Suprapubic skin (tissue), 4 donors: ENCODE measurements around the gene TRNAU1AP. TPM values are rescaled to one million over a fixed set of nuclear protein-coding genes. Genes with fewer than 3 reads are reported as not detected.

Experiments used
- DNase-seq, 2 donors: peaks; one replicate each; pipeline ENCODE4 v3.0.0-alpha.2; 2019; ENCODE audit warnings: low spot score in 2 of 2
- H3K27ac ChIP-seq: fragments of 200-600 bp; sonication (generic); one replicate; pipeline ENCODE4 v1.5.1; 2019
- H3K27me3 ChIP-seq: fragments of 200-600 bp; sonication (generic); one replicate; pipeline ENCODE4 v1.5.1; 2019
- H3K36me3 ChIP-seq: fragments of 200-600 bp; sonication (generic); one replicate; pipeline ENCODE4 v1.5.1; 2019
- H3K4me1 ChIP-seq: fragments of 200-600 bp; sonication (generic); one replicate; pipeline ENCODE4 v1.5.1; 2019
- H3K4me3 ChIP-seq: fragments of 200-600 bp; sonication (generic); one replicate; pipeline ENCODE4 v1.5.1; 2019; ENCODE audit warnings: mild to moderate bottlenecking
- H3K9me3 ChIP-seq: fragments of 200-600 bp; sonication (generic); one replicate; pipeline ENCODE4 v1.5.1; 2019
- CTCF ChIP-seq, 2 donors: fragments of 200-600 bp in 1 of 2; fragments of 450-650 bp in 1 of 2; sonication (generic) in 1 of 2; IDR thresholded peaks; one replicate each; pipeline ENCODE4 v1.5.1; 2016 to 2019; ENCODE audit warnings: antibody characterized with exemption in 2 of 2, mild to moderate bottlenecking in 1 of 2, moderate library complexity in 1 of 2
- EP300 ChIP-seq: sonication (generic); formaldehyde crosslinking; IDR thresholded peaks from one replicate; pipeline ENCODE4 v1.6.1; 2017; ENCODE audit warnings: antibody characterized with exemption
- POLR2A ChIP-seq, 2 donors: fragments of 450-650 bp; IDR thresholded peaks; one replicate each; pipeline ENCODE4 v1.6.1; 2017; ENCODE audit warnings: antibody characterized with exemption in 2 of 2, mild to moderate bottlenecking in 2 of 2, moderate library complexity in 2 of 2
- POLR2AphosphoS5 ChIP-seq, 3 donors: sonication (generic); formaldehyde crosslinking; IDR thresholded peaks; one replicate each; pipeline ENCODE4 v1.6.1; 2017; ENCODE audit warnings: antibody characterized with exemption in 3 of 3
- WGBS: methylation state at CpG from one replicate; pipeline ENCODE4 v1.1.5; 2018; 5-methylcytosine and 5-hydroxymethylcytosine counted together
- total RNA-seq, 4 donors: library from RNA; depleted of rRNA; stranded (reverse); fragments of >200 nt; gene quantifications; one replicate each; pipeline ENCODE4 v1.1.0, GENCODE V29; 2016

The TRNAU1AP gene
- total RNA-seq, 4 donors from 2014 or later: 17.6 to 36.7 (median 21.5) TPM

GRCh38 chr1:28526886-28527285, 26.0 kb upstream of the TRNAU1AP start:
- no peaks in the 10 kb centered on the region for H3K27me3 ChIP-seq
- no peak overlapping the region for H3K4me3 ChIP-seq
- peaks cover 5% of the 10 kb centered on the region for H3K36me3 ChIP-seq
- no peaks in the 10 kb centered on the region for H3K4me1 ChIP-seq
- TF ChIP-seq CTCF (IDR thresholded peaks at IDR 0.05) (no peak), EP300 (no peak), POLR2AphosphoS5 (IDR thresholded peaks at IDR 0.05) (no peak), POLR2A (IDR thresholded peaks at IDR 0.05) (no peak)
- H3K9me3 ChIP-seq: no peaks in the 10 kb centered on the region
- no peak overlapping the region for H3K27ac ChIP-seq
- no peak for DNase-seq
- 86% methylated on average over 9 of the region's 9 CpGs for WGBS

- H3K9me3 ChIP-seq: no peaks in the 10 kb centered on the region
- H3K27ac ChIP-seq: no peak overlapping the region
- no peak overlapping the region for H3K4me3 ChIP-seq
- H3K36me3 ChIP-seq: peaks cover 27% of the 10 kb centered on the region
- 90% methylated on average over 11 of the region's 31 CpGs for WGBS
- H3K4me1 ChIP-seq: no peaks in the 10 kb centered on the region
- H3K27me3 ChIP-seq: no peaks in the 10 kb centered on the region
- no peak for DNase-seq
- no peak for TF ChIP-seq POLR2A (IDR thresholded peaks at IDR 0.05)
- no peak for TF ChIP-seq POLR2AphosphoS5 (IDR thresholded peaks at IDR 0.05)
- no peak for TF ChIP-seq EP300
- TF ChIP-seq CTCF (IDR thresholded peaks at IDR 0.05): no peak
Measured at GRCh38 chr1:28530456-28530855, 22.4 kb upstream of the TRNAU1AP start.

- TF ChIP-seq CTCF (IDR thresholded peaks at IDR 0.05) (no peak), EP300 (no peak), POLR2AphosphoS5 (IDR thresholded peaks at IDR 0.05) (no peak), POLR2A (IDR thresholded peaks at IDR 0.05) (no peak)
- WGBS: 98% methylated on average over 6 of the region's 6 CpGs
Measured at GRCh38 chr1:28534671-28535070, 18.2 kb upstream of the TRNAU1AP start.

GRCh38 chr1:28535180-28535579, 17.7 kb upstream of the TRNAU1AP start:
- no peak for DNase-seq
- Histone ChIP-seq H3K36me3 (peaks cover 50% of the 10 kb centered on the region), H3K27me3 (no peaks in the 10 kb centered on the region), H3K4me3 (no peak overlapping the region), H3K9me3 (no peaks in the 10 kb centered on the region), H3K27ac (no peak overlapping the region), H3K4me1 (no peaks in the 10 kb centered on the region)
- TF ChIP-seq CTCF (IDR thresholded peaks at IDR 0.05) (no peak), POLR2AphosphoS5 (IDR thresholded peaks at IDR 0.05) (no peak), POLR2A (IDR thresholded peaks at IDR 0.05) (no peak), EP300 (no peak)
- 100% methylated on average over 1 of the region's 6 CpGs for WGBS

More at GRCh38 chr1:28534671-28535070, 18.2 kb upstream of the TRNAU1AP start:
- peaks cover 51% of the 10 kb centered on the region for H3K36me3 ChIP-seq
- H3K9me3 ChIP-seq: no peaks in the 10 kb centered on the region
- no peaks in the 10 kb centered on the region for H3K4me1 ChIP-seq
- no peak overlapping the region for H3K27ac ChIP-seq
- no peaks in the 10 kb centered on the region for H3K27me3 ChIP-seq
- no peak for DNase-seq
- H3K4me3 ChIP-seq: no peak overlapping the region

GRCh38 chr1:28537457-28538199, 15.3 kb upstream of the TRNAU1AP start:
- H3K4me3 ChIP-seq: no peak overlapping the region
- H3K9me3 ChIP-seq: no peaks in the 10 kb centered on the region
- H3K4me1 ChIP-seq: no peaks in the 10 kb centered on the region
- no peaks in the 10 kb centered on the region for H3K27me3 ChIP-seq
- H3K36me3 ChIP-seq: peaks cover 42% of the 10 kb centered on the region
- no peak overlapping the region for H3K27ac ChIP-seq
- no peak for DNase-seq
- WGBS: 77% methylated on average over 8 of the region's 8 CpGs
- TF ChIP-seq POLR2A (IDR thresholded peaks at IDR 0.05) (no peak), EP300 (no peak), CTCF (IDR thresholded peaks at IDR 0.05) (no peak), POLR2AphosphoS5 (IDR thresholded peaks at IDR 0.05) (no peak)
